ENCODE data around the gene ABI1. TPM values are rescaled to one million over a fixed set of nuclear protein-coding genes. Genes with fewer than 3 reads are reported as not detected.

ABI1 gene
- total RNA-seq, 2 donors from 2014 or later = 20.3 to 27.7 TPM

- no peaks in the 10 kb centered on the region for H3K27me3 ChIP-seq
- H3K9me3 ChIP-seq = no peaks in the 10 kb centered on the region
- H3K4me3 ChIP-seq = no peak overlapping the region
- no peak for DNase-seq (ENCODE audit: low spot score)
- no peaks in the 10 kb centered on the region for H3K4me1 ChIP-seq
- H3K36me3 ChIP-seq = peaks cover 28% of the 10 kb centered on the region
- TF ChIP-seq CTCF (IDR thresholded peaks at IDR 0.05) = no peak
- H3K27ac ChIP-seq = no peak overlapping the region
Observed at GRCh38 chr10:26735435-26735834, 125.3 kb downstream of the ABI1 start.

GRCh38 chr10:26733750-26734568, 126.8 kb downstream of the ABI1 start:
- Histone ChIP-seq H3K36me3 (peaks cover 28% of the 10 kb centered on the region), H3K9me3 (no peaks in the 10 kb centered on the region), H3K27me3 (no peaks in the 10 kb centered on the region), H3K27ac (no peak overlapping the region), H3K4me3 (no peak overlapping the region), H3K4me1 (no peaks in the 10 kb centered on the region)
- TF ChIP-seq CTCF (IDR thresholded peaks at IDR 0.05) = no peak
- no peak for DNase-seq (ENCODE audit: low spot score)

- Histone ChIP-seq H3K27me3 (no peaks in the 10 kb centered on the region), H3K4me3 (no peak overlapping the region), H3K27ac (no peak overlapping the region), H3K4me1 (no peaks in the 10 kb centered on the region), H3K9me3 (no peaks in the 10 kb centered on the region), H3K36me3 (peaks cover 24% of the 10 kb centered on the region)
- DNase-seq (ENCODE audit: low spot score) = no peak
- no peak for TF ChIP-seq CTCF (IDR thresholded peaks at IDR 0.05)
Observed at GRCh38 chr10:26730552-26730951, 130.2 kb downstream of the ABI1 start.

- Histone ChIP-seq H3K27ac (no peak overlapping the region), H3K36me3 (peaks cover 27% of the 10 kb centered on the region), H3K4me1 (no peaks in the 10 kb centered on the region), H3K4me3 (no peak overlapping the region), H3K9me3 (no peaks in the 10 kb centered on the region), H3K27me3 (no peaks in the 10 kb centered on the region)
- no peak for TF ChIP-seq CTCF (IDR thresholded peaks at IDR 0.05)
- DNase-seq (ENCODE audit: low spot score) = no peak
Observed at GRCh38 chr10:26729395-26729794, 131.4 kb downstream of the ABI1 start.

- no peak overlapping the region for H3K27ac ChIP-seq
- no peak for TF ChIP-seq CTCF (IDR thresholded peaks at IDR 0.05)
- no peak for DNase-seq (ENCODE audit: low spot score)
- no peaks in the 10 kb centered on the region for H3K27me3 ChIP-seq
- peaks cover 27% of the 10 kb centered on the region for H3K36me3 ChIP-seq
- no peaks in the 10 kb centered on the region for H3K4me1 ChIP-seq
- H3K4me3 ChIP-seq = no peak overlapping the region
- no peaks in the 10 kb centered on the region for H3K9me3 ChIP-seq
Observed at GRCh38 chr10:26728957-26729356, 131.8 kb downstream of the ABI1 start.

GRCh38 chr10:26727005-26727404, 133.8 kb downstream of the ABI1 start:
- Histone ChIP-seq H3K9me3 (no peaks in the 10 kb centered on the region), H3K36me3 (peaks cover 19% of the 10 kb centered on the region), H3K27ac (no peak overlapping the region), H3K4me3 (no peak overlapping the region), H3K4me1 (no peaks in the 10 kb centered on the region), H3K27me3 (no peaks in the 10 kb centered on the region)
- TF ChIP-seq CTCF (IDR thresholded peaks at IDR 0.05) = no peak
- no peak for DNase-seq (ENCODE audit: low spot score)

All from right atrium auricular region (tissue), 2 donors.